Endothelial cell of hepatic sinusoid (primary cell): Measurements from ENCODE around the gene ASPSCR1.

Source experiments
- in situ Hi-C: cut with HindIII; loops from 2 replicates; pipeline ENCODE4 v1.10.0; 2017; ENCODE audit warnings: low sequenced_read_pairs

The ASPSCR1 gene, protein sequence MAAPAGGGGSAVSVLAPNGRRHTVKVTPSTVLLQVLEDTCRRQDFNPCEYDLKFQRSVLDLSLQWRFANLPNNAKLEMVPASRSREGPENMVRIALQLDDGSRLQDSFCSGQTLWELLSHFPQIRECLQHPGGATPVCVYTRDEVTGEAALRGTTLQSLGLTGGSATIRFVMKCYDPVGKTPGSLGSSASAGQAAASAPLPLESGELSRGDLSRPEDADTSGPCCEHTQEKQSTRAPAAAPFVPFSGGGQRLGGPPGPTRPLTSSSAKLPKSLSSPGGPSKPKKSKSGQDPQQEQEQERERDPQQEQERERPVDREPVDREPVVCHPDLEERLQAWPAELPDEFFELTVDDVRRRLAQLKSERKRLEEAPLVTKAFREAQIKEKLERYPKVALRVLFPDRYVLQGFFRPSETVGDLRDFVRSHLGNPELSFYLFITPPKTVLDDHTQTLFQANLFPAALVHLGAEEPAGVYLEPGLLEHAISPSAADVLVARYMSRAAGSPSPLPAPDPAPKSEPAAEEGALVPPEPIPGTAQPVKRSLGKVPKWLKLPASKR

DNA sequence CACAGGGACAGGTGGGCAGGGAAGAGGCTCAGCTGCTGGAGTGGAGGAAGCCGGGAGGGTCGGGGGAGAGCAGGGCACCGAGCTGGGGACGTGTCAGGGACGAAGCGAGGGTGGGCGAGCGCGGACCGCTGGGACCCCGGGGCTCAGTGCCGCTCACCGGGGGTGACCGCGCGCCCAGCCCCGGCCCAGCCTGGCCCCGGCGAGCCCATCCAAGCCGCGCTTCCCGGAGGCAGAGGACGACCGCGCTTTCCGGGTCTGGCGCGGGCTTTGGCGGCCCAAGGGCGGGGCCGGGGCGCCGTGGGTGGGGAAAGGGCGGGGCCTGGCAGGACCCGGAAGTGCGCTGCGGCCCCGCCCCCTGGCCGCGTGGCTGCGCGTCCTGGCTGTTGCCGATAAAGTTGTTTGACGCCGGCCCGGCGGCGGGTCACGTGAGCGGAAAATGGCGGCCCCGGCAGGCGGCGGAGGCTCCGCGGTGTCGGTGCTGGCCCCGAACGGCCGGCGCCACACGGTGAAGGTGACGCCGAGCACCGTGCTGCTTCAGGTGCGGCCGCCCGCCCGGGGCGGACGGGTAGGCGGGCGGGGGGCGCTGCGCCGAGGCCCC lies at the start of gene ASPSCR1:
TSS of gene ASPSCR1 (plus strand) at position 419 of the 598 bp plus-strand sequence. CDS start at position 437, 18 bp downstream.
- in situ Hi-C loops: loop anchor here (10.0 kb wide), 2 partner anchors 57 to 63 kb away; partner anchors contain the start of genes DCXR, PCYT2, RAC3 and SIRT7

DNA sequence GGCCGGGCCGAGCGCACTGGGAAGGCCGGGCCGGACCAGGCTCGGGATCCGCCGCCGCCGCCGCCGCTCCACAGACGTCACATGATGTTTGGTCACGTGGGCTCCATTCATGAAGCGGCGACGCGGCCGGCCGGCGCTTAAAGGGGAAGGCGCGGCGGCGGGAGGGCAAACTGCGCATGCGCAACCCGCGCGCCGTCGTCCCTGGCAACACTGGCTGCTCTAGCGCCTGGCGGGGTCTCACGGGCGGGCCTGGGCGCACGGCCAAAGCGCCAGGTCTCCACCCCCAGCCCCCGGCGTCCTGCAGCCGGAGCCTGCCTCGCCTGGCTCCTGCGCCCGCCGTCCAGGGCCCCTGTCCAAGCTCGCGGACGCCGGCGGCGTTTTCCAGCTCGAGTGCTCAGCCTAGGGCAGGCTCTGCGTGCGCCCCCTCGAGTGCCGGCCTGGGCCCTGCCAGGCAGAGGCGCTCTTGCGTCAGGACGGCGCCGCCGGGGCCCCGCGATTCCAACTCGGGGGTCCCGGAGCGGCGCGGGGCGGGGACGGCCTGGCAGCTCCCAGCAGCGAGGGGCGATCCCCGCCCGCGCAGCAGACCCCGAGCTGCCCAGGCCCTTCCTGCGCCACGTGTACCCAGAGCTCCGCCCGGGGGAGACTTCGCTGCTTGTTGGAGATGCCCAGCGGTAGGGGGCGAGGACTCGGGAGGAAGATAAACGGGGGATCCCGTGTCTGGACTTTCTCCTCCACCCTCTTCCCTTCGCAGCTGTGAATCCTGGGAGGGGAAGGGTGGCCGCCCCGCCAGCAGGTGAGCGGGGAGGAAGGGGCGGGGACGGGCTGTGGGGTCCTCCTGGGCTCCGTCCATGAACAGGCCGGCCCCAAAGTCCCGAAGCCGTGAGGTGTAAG lies 49.5 kb upstream of the ASPSCR1 start, which contains the start of gene MAFG:
TSS of gene MAFG (minus strand) at position 83 of the 891 bp plus-strand sequence. CDS start 4,550 bp downstream, outside the sequence.
- in situ Hi-C loops: no loop called here

DNA sequence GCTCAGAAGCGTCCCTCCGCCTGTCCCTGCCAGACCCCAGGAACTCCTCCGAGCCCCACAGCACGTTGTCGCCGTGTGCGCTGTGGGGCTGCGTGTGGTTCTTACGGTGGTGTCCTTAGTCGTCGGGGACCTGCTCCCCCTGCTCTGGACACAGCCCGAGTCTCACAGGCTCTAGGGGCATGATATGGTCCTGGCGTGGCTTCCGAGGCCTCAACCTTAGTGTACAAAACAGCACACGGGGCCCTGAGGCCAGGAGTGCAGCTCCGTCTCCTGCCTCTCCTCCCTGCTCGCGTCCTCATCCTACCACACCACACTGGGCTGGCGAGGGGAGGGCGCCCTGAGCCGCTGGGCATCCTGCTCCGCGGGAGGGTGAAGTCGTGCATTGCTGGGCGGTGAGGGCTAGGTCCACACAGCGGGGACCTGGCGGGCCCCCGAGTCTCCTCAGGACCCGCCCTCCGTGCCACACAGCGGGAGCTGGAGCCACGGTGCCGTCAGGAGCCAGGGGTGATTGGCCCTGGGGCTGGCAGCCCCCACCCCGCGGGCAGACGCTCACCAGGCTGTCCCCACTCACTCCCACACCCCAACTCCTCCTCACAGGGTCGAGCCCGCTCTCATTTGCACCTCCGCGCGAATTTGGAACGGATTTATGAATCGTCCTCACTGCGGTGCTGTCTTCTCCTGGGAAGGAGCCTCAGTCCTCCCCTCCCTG lies 48.7 kb upstream of the ASPSCR1 start:
- in situ Hi-C loops: no loop called here

DNA sequence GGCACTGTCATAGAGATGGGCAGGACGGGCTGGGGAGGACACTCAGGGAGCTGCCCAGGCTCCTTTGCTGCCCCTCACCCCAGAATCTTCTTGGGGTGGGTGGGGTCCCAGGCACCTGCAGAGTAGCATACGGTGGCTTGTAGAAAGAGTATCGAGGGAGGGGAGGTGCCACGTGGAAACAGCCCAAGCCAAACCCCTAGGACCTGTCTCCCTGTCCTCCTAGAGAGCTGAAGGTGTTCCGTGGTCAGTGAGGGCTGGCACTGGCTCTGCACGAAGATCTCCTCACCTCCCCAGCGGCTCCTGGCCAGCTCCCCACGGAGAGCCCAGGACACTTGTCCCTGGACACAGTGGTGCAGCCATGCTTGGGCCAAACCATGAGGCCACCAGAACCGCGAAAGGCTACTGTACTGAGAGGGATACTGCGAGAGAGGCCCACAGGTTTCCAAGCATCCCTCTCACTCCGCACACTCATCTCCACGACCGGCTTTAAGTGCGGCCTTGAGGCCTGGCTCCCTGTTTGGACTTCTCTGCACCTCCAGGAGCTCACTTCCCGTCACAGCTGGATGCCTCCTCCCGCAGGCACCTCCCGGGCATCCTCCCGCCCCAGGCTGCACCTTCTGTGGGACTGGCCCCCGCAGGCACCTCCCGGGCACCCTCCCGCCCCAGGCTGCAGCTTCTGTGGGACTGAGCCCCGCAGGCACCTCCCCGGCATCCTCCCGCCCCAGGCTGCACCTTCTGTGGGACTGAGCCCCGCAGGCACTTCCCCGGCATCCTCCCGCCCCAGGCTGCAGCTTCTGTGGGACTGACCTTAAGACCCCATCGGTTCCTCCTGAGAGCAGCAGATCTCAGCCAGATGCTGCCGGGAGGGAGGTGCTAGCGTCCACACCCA lies 47.9 kb upstream of the ASPSCR1 start:
- in situ Hi-C loops: no loop called here

DNA sequence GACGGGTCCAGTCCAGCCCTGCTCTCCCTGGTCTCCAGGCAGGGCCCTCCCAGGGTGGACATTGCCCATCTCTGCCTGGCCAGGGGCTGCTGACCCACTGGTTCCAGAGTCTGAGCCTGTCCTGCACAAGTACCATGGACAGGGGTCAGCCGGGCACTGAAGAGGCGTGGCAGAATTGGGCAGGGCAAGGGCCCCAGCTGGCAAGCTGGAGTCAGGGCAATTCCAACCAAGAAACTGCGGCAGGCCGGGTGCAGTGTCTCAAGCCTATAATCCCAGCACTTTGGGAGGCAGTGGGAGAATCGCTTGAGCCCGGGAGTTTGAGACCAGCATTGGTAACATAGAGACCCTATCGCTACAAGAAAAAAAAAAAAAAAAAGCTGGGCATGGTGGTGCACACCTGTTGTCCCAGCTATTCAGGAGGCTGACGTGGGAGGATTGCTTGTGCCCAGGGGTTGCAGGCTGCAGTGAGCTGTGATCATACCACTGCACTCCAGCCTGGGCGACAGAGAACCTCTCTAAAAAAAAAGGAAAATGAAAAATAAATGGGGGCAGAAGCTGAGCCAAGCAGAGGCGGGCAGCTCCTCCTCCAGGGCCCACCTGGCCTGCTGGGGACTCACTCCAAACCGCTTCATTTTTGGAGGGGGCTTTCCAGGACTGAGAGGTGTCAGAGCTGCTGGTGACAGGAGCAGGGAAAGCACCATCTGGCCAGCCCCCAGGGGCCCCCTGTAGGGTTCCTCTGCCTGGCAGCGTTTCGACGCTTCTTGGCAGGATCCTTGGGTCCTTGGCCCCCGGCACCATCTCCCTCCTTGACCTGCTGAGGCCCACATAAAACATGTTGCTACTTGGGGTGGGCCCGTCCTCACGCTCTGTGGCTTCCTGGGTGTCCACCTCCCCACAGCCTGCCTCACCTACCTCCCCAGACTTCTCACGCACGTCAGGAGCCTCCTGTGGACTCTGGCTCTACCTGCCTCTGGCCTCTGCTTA lies 47.0 kb upstream of the ASPSCR1 start:
- in situ Hi-C loops: no loop called here

DNA sequence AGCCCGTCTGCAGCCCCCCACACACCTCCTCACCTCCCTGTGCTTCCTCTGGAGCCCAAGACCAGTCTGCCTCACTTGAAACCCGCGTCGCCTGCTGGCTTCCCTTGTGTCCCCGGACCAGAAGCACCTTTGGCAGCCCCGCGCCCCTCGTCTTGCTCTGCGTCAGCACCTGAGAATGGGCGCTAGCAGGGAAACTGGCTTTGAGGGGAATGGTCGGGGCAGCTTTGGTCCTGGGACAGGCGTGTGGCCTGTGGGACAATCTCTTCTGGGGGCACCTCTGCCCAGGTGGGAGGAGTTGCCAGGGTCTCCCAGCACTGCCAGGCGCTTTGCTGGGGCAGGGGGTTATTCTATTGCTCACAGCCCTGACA lies 46.3 kb upstream of the ASPSCR1 start:
- in situ Hi-C loops: no loop called here

DNA sequence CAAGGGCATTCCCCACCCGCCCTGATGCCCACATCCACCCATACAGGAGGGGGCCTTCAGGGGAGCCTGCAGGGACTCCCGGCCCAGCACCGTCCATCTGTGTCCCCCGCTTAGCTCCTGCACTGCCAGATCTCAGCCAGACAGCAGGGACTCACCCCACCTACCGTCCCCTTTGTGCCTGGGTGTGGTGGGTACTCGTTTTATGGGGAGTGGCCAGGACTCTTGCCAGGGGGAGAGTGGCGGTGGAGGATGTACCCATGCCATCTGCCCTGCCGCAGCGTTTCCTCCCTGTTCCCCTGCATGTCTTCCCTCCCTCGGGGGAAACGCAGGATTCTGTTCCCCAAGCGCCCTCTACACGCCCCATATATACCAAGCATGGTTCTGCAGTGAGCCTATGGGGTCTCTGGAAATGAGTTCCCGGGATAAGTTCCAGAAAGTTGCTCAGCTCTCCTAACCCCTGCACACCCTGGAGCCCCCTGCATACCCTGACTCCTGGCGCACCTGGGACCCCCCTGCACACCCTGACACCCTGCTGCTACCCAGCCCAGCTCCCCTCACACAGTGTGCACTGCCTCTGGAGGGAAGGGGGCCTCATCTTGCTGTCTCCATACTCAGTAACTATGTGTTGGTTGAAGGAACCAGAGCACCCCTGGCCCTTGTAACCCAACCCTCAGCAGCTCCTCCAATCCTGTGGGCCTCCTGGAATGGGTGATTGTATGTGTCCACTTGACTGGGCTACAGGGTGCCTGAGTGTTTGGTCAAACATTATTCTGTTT lies 45.7 kb upstream of the ASPSCR1 start:
- in situ Hi-C loops: no loop called here

DNA sequence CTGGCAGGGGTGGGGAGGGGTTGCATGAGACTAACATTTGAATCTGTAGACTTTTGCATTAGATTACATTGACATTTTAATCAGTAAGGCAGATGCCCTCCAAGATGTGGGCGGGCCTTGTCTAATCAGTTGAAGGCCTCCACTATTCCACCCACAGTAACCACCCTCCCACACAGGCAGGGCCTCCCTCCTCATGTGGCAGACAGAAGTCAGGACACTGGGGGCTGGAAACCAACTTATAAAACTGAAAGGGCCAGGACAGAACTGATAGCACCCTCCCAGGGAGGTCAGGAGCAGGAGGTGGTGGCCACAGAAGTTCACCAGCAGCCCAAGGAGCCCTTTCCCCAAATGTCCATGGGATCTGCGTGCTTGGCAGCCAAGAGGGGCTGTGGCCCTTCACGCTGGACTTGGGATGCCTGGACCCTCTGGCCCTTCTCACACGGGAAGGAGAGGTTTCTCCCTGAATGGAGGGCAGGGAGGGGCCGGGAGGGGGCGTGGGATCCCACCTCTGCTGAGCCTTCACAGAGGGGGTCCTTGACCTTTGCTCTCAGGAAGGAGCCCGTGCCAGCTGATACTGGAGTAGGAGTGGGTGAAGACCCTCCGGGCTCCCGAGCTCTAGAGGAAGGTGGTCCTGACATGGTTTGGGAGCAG lies 45.0 kb upstream of the ASPSCR1 start:
- in situ Hi-C loops: no loop called here

DNA sequence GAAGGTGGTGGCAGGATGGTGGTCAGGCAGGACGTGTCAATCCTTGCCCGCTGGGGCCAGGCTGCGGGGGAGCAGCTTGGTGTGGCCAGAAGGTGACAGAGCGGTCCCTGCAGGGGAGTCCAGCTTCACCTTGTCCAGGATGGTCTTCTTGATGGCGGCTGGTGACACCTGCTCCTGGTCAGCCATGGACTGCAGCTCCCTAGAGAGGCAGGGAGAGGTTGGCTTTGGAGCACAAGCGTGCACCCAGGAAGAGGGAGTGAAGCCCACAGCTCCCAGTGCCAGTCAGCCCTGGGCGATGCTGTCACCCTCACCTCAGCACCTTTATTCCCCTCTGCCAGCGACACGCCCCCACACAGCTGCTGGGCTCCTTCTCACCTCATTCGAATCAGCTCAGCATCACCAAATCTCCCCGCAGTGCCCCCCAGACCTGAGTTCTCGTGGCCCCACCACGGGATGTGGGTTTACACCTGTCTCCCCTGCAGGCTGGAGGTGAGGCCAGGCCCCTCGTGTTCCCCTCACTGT lies 44.2 kb upstream of the ASPSCR1 start:
- in situ Hi-C loops: no loop called here

DNA sequence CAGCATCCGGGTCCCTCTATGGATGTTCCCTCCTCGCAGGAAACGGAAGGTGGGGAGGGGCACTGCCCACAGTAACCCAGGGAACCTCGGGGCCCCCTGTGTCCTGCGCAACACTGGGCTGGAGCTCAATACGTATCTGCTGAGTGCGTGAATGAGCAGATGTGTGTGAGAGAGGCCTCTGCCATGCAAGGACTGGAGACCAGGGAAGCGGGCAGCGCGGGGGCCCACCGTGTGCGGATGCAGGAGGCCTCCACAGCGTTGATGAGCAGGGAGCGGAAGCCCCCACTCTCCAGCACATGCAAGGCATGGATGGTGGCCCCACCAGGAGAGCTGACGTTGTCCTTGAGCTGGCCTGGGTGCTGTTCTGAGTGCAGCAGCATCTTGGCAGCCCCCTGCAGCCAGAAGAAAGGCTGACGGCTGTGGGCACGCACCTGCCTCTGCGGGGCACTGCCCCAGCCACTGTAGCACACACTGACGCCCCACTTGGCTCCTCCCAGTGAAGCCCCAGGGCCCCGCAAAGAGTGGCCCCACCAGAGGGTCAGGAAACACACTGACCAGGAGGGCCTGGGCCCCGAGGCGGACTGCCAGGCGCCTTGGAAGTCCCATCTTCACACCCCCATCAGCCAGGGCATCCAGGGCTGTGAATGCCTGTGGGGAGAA lies 43.2 kb upstream of the ASPSCR1 start:
- in situ Hi-C loops: no loop called here

DNA sequence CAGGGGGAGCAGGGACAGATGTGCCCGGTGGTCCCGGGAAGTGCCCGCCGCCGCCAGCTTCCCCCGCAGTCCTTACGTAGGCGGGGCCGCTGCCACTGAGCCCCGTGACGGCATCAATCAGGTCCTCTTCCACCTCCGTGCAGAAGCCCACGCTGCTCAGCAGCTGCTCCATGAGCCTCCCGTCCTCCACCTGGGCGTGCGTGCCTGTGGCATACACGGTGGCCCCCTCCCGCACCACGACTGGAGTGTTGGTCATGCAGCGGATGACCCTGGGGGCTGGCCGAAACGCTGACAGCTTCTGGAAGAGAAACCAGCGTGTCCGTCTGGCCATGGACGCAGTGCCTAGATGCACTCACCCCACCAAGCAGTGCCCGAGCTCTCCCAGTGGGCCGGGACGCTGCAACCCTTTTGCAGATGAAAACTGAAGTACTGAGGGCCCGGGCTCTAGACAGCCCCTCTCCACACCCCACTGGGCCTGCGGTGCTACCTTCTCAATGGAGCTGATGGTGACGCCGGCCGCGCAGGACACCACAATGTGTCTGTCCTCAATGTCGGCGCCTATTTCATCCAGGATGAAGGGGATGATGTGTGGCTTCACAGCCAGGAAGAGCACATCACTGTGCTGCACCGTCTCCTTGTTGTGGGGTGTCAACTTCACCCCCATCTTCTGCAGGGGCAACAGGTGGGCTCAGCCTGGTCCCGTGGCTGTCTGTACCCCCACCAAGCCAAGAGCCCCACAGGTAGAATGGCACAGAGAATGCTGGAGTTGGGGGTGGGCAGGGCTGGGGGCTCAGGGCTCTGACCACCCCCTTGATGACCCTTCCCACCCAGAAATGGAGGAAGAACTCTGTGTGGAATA lies 42.4 kb upstream of the ASPSCR1 start:
- in situ Hi-C loops: no loop called here

DNA sequence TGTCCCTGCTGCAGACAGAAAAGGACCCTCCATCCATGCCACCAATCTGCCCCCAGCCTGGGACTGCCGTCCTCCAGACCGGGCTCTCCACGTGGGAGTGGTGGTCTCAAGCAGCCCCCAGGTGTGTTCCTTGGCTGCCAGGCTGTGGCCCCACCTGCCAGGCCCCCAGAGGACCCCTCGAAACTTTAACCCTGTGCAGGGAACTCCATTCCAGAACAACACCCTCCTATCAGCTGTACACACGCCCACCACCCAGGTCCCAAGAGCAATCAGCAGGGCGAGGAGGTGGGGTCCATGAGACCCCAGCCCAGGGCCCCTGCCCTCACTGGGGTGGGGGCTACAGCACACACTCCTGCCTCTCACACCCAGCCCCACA lies 41.7 kb upstream of the ASPSCR1 start:
- in situ Hi-C loops: no loop called here

DNA sequence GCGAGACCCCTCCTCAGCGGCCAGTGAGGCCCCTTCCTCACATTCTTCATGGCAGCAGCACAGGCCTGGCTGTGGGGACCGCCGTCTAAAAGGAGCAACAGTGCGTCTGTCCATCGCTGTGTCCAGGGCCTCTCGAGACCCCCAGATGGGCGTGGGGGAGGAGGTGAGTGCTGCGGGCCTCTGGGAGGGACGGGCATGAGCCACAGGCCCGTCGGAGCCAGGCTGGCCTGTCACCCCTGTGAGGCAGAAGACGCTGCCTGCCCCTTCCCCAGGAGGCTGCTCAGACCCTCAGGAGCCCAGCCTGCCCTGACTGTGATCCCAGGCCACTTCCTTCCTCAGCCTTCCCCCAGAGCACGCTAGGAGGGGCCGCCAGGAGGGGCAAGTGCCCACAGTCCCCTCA lies 38.2 kb upstream of the ASPSCR1 start:
- in situ Hi-C loops: no loop called here

DNA sequence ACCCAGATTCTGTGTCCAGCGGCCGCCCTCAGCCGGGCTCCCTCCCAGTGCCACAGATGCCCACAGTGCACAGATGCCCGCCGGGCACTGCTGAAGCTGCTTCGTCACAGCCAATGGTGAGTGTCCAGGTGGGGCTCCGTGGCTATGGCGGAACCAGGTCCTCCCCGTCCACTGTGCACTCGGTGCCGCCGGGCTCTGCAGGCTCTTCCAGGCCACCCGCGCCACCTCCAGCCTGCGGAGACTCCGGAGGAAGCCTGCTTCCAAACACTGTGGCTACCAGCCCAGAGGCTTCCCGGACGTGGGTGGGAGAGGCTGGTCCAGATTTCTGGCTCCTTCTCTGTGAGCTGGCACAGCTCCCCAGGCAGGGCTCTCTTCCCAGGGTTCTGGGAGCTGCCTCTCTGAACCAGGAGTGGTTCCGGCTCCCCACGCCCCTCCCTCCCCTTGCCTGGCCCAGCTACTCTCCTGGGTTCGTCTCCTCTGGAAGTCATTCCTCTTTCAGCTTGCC lies 37.5 kb upstream of the ASPSCR1 start:
- in situ Hi-C loops: no loop called here
